SU-DHL-6 (cell line): Measurements from ENCODE around the gene FAM156B.
"Not testable (repeated sequence)": the region's sequence is repeated elsewhere in the genome, so short reads cannot be mapped to it uniquely, and the experiment has no call there.

Experiments used
- H2AFZ ChIP-seq: fragments of 200-600 bp; sonication (generic); 2 replicates; pipeline ENCODE4 v1.6.1; 2014; ENCODE audit warnings: low read depth, mild to moderate bottlenecking, moderate library complexity, mixed read lengths, antibody characterized with exemption, low read length; ENCODE audit not compliant: severe bottlenecking
- H3F3A ChIP-seq: fragments of 200-600 bp; shearing (Covaris generic); 2 replicates; pipeline ENCODE4 v1.6.0; 2016; ENCODE audit warnings: antibody characterized with exemption, mild to moderate bottlenecking; ENCODE audit not compliant: insufficient read depth
- H3K27ac ChIP-seq: fragments of 200-600 bp; sonication (generic); 2 replicates; pipeline ENCODE4 v1.5.1; 2016; ENCODE audit warnings: low read depth, mild to moderate bottlenecking, low read length, moderate library complexity, mixed read lengths
- H3K27me3 ChIP-seq: fragments of 200-600 bp; sonication (generic), shearing (Covaris generic); 2 replicates; pipeline ENCODE4 v1.6.0; 2014; ENCODE audit warnings: mild to moderate bottlenecking, low read length
- H3K36me3 ChIP-seq: fragments of 200-600 bp; sonication (generic); 2 replicates; pipeline ENCODE4 v1.6.1; 2014; ENCODE audit warnings: mild to moderate bottlenecking, low read length, mixed read lengths
- H3K4me2 ChIP-seq: fragments of 300-600, 200-600 bp; shearing (Covaris generic), sonication (generic); 2 replicates; pipeline ENCODE4 v1.6.0; 2014; ENCODE audit warnings: low read length, low read depth, mild to moderate bottlenecking; ENCODE audit not compliant: poor library complexity, severe bottlenecking
- H3K4me3 ChIP-seq: fragments of 200-600 bp; sonication (generic); 2 replicates; pipeline ENCODE4 v1.5.1; 2014; ENCODE audit warnings: antibody characterized with exemption, low read length, mild to moderate bottlenecking, mixed read lengths; ENCODE audit not compliant: insufficient read depth, poor library complexity, severe bottlenecking
- H3K79me2 ChIP-seq: fragments of 200-600 bp; sonication (generic); 2 replicates; pipeline ENCODE4 v1.6.1; 2014; ENCODE audit warnings: mild to moderate bottlenecking, low read length, moderate library complexity; ENCODE audit not compliant: insufficient read depth
- H3K9ac ChIP-seq: fragments of 200-600 bp; sonication (generic); 2 replicates; pipeline ENCODE4 v1.7.0; 2014; ENCODE audit warnings: mild to moderate bottlenecking, low read length
- H3K9me2 ChIP-seq: fragments of 200-600 bp; sonication (generic); replicated peaks from 2 replicates; pipeline ENCODE4 v1.6.1; 2014; ENCODE audit warnings: low read length; ENCODE audit not compliant: insufficient read depth
- H3K9me3 ChIP-seq: fragments of 200-600 bp; sonication (generic); 2 replicates; pipeline ENCODE4 v1.6.1; 2014; ENCODE audit warnings: low read length, mixed read lengths; ENCODE audit not compliant: insufficient read depth
- H4K20me1 ChIP-seq: fragments of 200-600 bp; sonication (generic); 2 replicates; pipeline ENCODE4 v1.6.1; 2014; ENCODE audit warnings: low read depth, mild to moderate bottlenecking, antibody characterized with exemption, low read length, moderate library complexity, mixed read lengths

Gene FAM156B

GRCh38 chrX:52887459-52887858 lies 9.7 kb upstream of the FAM156B start:
- H3K9me2 ChIP-seq: not testable (repeated sequence)

GRCh38 chrX:52888090-52888489 lies 9.0 kb upstream of the FAM156B start:
- not testable (repeated sequence) for H3F3A ChIP-seq, H3K9ac ChIP-seq, H3K79me2 ChIP-seq, H3K9me3 ChIP-seq, H3K4me2 ChIP-seq, H3K4me3 ChIP-seq, H2AFZ ChIP-seq, H3K27ac ChIP-seq, H3K9me2 ChIP-seq, H4K20me1 ChIP-seq, H3K27me3 ChIP-seq, H3K36me3 ChIP-seq

More at GRCh38 chrX:52887459-52887858, 9.7 kb upstream of the FAM156B start:
- H3K79me2 ChIP-seq, H3K4me3 ChIP-seq, H3K9ac ChIP-seq, H4K20me1 ChIP-seq, H3K4me2 ChIP-seq, H3F3A ChIP-seq, H2AFZ ChIP-seq, H3K9me3 ChIP-seq, H3K27ac ChIP-seq, H3K27me3 ChIP-seq, H3K36me3 ChIP-seq: not testable (repeated sequence)

- H3K36me3 ChIP-seq, H3F3A ChIP-seq, H3K4me2 ChIP-seq, H2AFZ ChIP-seq, H3K9me3 ChIP-seq, H3K4me3 ChIP-seq, H4K20me1 ChIP-seq, H3K27me3 ChIP-seq, H3K27ac ChIP-seq, H3K79me2 ChIP-seq, H3K9ac ChIP-seq, H3K9me2 ChIP-seq: not testable (repeated sequence)
Measured at GRCh38 chrX:52896438-52896837, 692 bp upstream of the FAM156B start.

GRCh38 chrX:52905531-52905930 lies 8.4 kb downstream of the FAM156B start:
- not testable (repeated sequence) for H3K9me3 ChIP-seq, H3K9me2 ChIP-seq, H3K36me3 ChIP-seq, H3K79me2 ChIP-seq, H3K27me3 ChIP-seq, H3F3A ChIP-seq, H3K4me3 ChIP-seq, H3K9ac ChIP-seq, H4K20me1 ChIP-seq, H3K4me2 ChIP-seq, H2AFZ ChIP-seq, H3K27ac ChIP-seq

- H3K27ac ChIP-seq, H3K36me3 ChIP-seq, H3K4me3 ChIP-seq, H3F3A ChIP-seq, H4K20me1 ChIP-seq, H2AFZ ChIP-seq, H3K9ac ChIP-seq, H3K27me3 ChIP-seq, H3K9me2 ChIP-seq, H3K4me2 ChIP-seq, H3K79me2 ChIP-seq, H3K9me3 ChIP-seq: not testable (repeated sequence)
Measured at GRCh38 chrX:52906072-52906471, 8.9 kb downstream of the FAM156B start.

GRCh38 chrX:52907137-52907536 lies 10.0 kb downstream of the FAM156B start:
- not testable (repeated sequence) for H3K9me2 ChIP-seq, H4K20me1 ChIP-seq, H3K9ac ChIP-seq, H3K79me2 ChIP-seq, H3K27ac ChIP-seq, H3F3A ChIP-seq, H3K9me3 ChIP-seq, H3K4me2 ChIP-seq, H2AFZ ChIP-seq, H3K36me3 ChIP-seq, H3K27me3 ChIP-seq, H3K4me3 ChIP-seq

GRCh38 chrX:52907900-52908299 lies 10.8 kb downstream of the FAM156B start:
- H3K9me3 ChIP-seq, H3K27ac ChIP-seq, H3K4me2 ChIP-seq, H3F3A ChIP-seq, H3K9ac ChIP-seq, H3K4me3 ChIP-seq, H3K79me2 ChIP-seq, H3K9me2 ChIP-seq, H3K27me3 ChIP-seq, H4K20me1 ChIP-seq, H2AFZ ChIP-seq, H3K36me3 ChIP-seq: not testable (repeated sequence)

- not testable (repeated sequence) for H3F3A ChIP-seq, H3K9me3 ChIP-seq, H3K27me3 ChIP-seq, H3K4me2 ChIP-seq, H4K20me1 ChIP-seq, H3K9me2 ChIP-seq, H3K4me3 ChIP-seq, H3K36me3 ChIP-seq, H3K79me2 ChIP-seq, H2AFZ ChIP-seq, H3K27ac ChIP-seq, H3K9ac ChIP-seq
Measured at GRCh38 chrX:52909313-52909969, 12.3 kb downstream of the FAM156B start.
